KBM-7 (cell line): ENCODE results near the gene RNF157.
"Not testable (repeated sequence)": the region's sequence is repeated elsewhere in the genome, so short reads cannot be mapped to it uniquely, and the experiment has no call there.

Experiments used
- DNase-seq: peaks from one replicate; pipeline ENCODE4 v3.0.0-alpha.2; 2015
- in situ Hi-C: fragments of 300-500 bp; cut with MboI; formaldehyde crosslinking; loops from 2 replicates; pipeline ENCODE4 v1.14.3; 2020; ENCODE audit warnings: low sequenced_read_pairs, low pct_unique_long_range_greater_than_20kb, mixed read lengths

RNF157 gene

GRCh38 chr17:76260220-76260619 is 19.9 kb upstream of the RNF157 start:
- no peak for DNase-seq
- in situ Hi-C loops, result no loop called here

- in situ Hi-C loops, DNase-seq: not testable (repeated sequence)
Observed at GRCh38 chr17:76256430-76257050, 16.2 kb upstream of the RNF157 start.

- in situ Hi-C loops, result no loop called here
- no peak for DNase-seq
Observed at GRCh38 chr17:76255801-76256429, 15.6 kb upstream of the RNF157 start.

GRCh38 chr17:76254275-76254674 is 14.0 kb upstream of the RNF157 start:
- in situ Hi-C loops, result no loop called here
- DNase-seq, result no peak

GRCh38 chr17:76253841-76254240 is 13.5 kb upstream of the RNF157 start:
- in situ Hi-C loops, result no loop called here
- no peak for DNase-seq

GRCh38 chr17:76252967-76253766 is 12.9 kb upstream of the RNF157 start:
- DNase-seq, in situ Hi-C loops: not testable (repeated sequence)

GRCh38 chr17:76252040-76252954 is 12.0 kb upstream of the RNF157 start:
- DNase-seq, result peak; percentile 81
- in situ Hi-C loops, result no loop called here

- DNase-seq, result no peak
- in situ Hi-C loops, result no loop called here
Observed at GRCh38 chr17:76251478-76252039, 11.3 kb upstream of the RNF157 start.

GRCh38 chr17:76250141-76250540 is 9.8 kb upstream of the RNF157 start:
- in situ Hi-C loops, result no loop called here
- no peak for DNase-seq

- in situ Hi-C loops, result no loop called here
- no peak for DNase-seq
Observed at GRCh38 chr17:76248013-76248782, 7.9 kb upstream of the RNF157 start.

- in situ Hi-C loops, result no loop called here
- no peak for DNase-seq
Observed at GRCh38 chr17:76247304-76247703, 7.0 kb upstream of the RNF157 start.

- DNase-seq, result peak; percentile 86
Observed at GRCh38 chr17:76246080-76247066, 6.1 kb upstream of the RNF157 start.

GRCh38 chr17:76244721-76245120 is 4.4 kb upstream of the RNF157 start:
- DNase-seq, in situ Hi-C loops: not testable (repeated sequence)

More at GRCh38 chr17:76246080-76247066, 6.1 kb upstream of the RNF157 start:
- in situ Hi-C loops, result no loop called here

GRCh38 chr17:76243826-76244679 is 3.8 kb upstream of the RNF157 start:
- in situ Hi-C loops, result no loop called here
- DNase-seq, result peak; percentile 63

- in situ Hi-C loops, result no loop called here
Observed at GRCh38 chr17:76241691-76242255, 1.5 kb upstream of the RNF157 start.

GRCh38 chr17:76241204-76241538 is 878 bp upstream of the RNF157 start:
- in situ Hi-C loops, result no loop called here
- DNase-seq, result no peak

More at GRCh38 chr17:76241691-76242255, 1.5 kb upstream of the RNF157 start:
- no peak for DNase-seq
